ENCODE measurements around the gene OTUB1. TPM values are rescaled to one million over a fixed set of nuclear protein-coding genes. Genes with fewer than 3 reads are reported as not detected.
A peak's percentile ranks its signal among the peaks of the same experiment; 100 is the strongest.

The OTUB1 gene
- total and polyA plus RNA-seq, 2 of the 13 experiments (the other 11 are each of a cell fraction or from before 2014, with no cell fraction given) = 58.8 to 130 TPM

DNA sequence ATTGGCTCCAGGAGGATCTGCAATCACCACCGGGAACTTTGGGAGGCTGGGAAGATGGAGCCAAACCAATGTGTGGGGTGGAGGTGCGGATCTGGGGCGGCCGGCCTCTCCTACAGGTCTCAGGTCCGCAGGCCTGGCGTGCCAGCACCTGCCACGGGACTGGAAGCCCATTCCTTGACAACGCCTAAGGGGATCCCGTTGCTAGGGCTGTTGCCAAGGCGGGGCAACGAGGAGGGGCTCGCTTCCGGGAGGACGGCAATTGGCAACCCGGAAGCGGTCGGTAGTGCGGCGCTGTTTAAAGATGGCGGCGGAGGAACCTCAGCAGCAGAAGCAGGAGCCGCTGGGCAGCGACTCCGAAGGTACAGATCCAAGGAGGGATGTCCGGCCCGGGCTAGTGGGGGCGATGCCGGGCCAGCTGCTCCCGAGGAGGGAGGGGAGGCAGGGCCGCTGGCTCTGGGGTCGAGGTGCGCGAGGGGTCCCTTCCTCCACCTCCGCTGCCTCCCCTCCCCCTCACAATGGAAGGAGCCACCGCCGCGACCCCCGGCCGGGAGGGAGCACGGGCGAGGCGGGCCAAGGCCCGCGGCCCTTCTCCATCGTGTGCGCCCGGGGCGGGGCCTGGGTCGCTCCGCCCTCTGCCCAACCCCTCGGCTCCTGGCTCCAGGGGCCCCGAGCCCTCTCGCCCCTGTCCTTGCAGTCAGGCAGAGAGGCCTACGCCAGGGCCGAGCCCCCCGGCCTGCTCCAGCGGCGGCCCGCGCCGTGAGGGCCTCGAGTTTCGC is at the start of gene OTUB1 (continued):
- TF ChIP-seq PRMT3 (CRISPR knock-in tag; IDR thresholded peaks at IDR 0.05; ENCODE audit: borderline replicate concordance, low read depth) (no peak), GTF3A (CRISPR knock-in tag; conservative IDR thresholded peaks at IDR 0.05) (0 out of 2 replicates have a peak, but pooled peaks have one; percentile 10), ELF3 (CRISPR knock-in tag; IDR thresholded peaks at IDR 0.05) (peak; percentile 86), ZNF773 (CRISPR knock-in tag; IDR thresholded peaks at IDR 0.05; ENCODE audit: borderline replicate concordance) (peak; percentile 45; the same call in 1 of the 2 replicates), ZNF543 (CRISPR knock-in tag; IDR thresholded peaks at IDR 0.05) (peak; percentile 62), SNAPC2 (CRISPR knock-in tag; IDR thresholded peaks at IDR 0.05) (no peak; the same call in 1 of the 2 replicates), ZC3H13 (CRISPR knock-in tag; IDR thresholded peaks at IDR 0.05) (no peak), FOXP1 (IDR thresholded peaks at IDR 0.05) (no peak), FOXP1 (CRISPR knock-in tag; IDR thresholded peaks at IDR 0.05) (no peak), ZNF850 (CRISPR knock-in tag; conservative IDR thresholded peaks at IDR 0.05) (no peak), IKZF4 (CRISPR knock-in tag; IDR thresholded peaks at IDR 0.05; ENCODE audit: borderline replicate concordance, low read depth, not compliant biosample characterization) (no peak), RBM22 (optimal IDR thresholded peaks at IDR 0.05; ENCODE audit: low read length) (peak; percentile 96), KDM6A (CRISPR knock-in tag; IDR thresholded peaks at IDR 0.05; ENCODE audit: low read depth) (no peak), ZNF563 (CRISPR knock-in tag; IDR thresholded peaks at IDR 0.05) (no peak; the same call in none of the 2 replicates), FOXC1 (CRISPR knock-in tag; IDR thresholded peaks at IDR 0.05; ENCODE audit: borderline replicate concordance) (peak; percentile 54; the same call in 1 of the 2 replicates), YEATS2 (CRISPR knock-in tag; IDR thresholded peaks at IDR 0.05; ENCODE audit: borderline replicate concordance) (peak; percentile 76; the same call in 1 of the 2 replicates), HNRNPUL1 (IDR thresholded peaks at IDR 0.05; ENCODE audit: low read depth, low read length) (no peak)
- TF ChIP-seq, protein P1, sequence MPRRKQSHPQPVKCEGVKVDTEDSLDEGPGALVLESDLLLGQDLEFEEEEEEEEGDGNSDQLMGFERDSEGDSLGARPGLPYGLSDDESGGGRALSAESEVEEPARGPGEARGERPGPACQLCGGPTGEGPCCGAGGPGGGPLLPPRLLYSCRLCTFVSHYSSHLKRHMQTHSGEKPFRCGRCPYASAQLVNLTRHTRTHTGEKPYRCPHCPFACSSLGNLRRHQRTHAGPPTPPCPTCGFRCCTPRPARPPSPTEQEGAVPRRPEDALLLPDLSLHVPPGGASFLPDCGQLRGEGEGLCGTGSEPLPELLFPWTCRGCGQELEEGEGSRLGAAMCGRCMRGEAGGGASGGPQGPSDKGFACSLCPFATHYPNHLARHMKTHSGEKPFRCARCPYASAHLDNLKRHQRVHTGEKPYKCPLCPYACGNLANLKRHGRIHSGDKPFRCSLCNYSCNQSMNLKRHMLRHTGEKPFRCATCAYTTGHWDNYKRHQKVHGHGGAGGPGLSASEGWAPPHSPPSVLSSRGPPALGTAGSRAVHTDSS (CRISPR knock-in tag; conservative IDR thresholded peaks at IDR 0.05) = no peak
- TF ChIP-seq, protein P2, sequence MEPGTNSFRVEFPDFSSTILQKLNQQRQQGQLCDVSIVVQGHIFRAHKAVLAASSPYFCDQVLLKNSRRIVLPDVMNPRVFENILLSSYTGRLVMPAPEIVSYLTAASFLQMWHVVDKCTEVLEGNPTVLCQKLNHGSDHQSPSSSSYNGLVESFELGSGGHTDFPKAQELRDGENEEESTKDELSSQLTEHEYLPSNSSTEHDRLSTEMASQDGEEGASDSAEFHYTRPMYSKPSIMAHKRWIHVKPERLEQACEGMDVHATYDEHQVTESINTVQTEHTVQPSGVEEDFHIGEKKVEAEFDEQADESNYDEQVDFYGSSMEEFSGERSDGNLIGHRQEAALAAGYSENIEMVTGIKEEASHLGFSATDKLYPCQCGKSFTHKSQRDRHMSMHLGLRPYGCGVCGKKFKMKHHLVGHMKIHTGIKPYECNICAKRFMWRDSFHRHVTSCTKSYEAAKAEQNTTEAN (CRISPR knock-in tag; conservative IDR thresholded peaks at IDR 0.05) = 0 out of 2 replicates have a peak, but pooled peaks have one; percentile 61
- TF ChIP-seq, protein P3, sequence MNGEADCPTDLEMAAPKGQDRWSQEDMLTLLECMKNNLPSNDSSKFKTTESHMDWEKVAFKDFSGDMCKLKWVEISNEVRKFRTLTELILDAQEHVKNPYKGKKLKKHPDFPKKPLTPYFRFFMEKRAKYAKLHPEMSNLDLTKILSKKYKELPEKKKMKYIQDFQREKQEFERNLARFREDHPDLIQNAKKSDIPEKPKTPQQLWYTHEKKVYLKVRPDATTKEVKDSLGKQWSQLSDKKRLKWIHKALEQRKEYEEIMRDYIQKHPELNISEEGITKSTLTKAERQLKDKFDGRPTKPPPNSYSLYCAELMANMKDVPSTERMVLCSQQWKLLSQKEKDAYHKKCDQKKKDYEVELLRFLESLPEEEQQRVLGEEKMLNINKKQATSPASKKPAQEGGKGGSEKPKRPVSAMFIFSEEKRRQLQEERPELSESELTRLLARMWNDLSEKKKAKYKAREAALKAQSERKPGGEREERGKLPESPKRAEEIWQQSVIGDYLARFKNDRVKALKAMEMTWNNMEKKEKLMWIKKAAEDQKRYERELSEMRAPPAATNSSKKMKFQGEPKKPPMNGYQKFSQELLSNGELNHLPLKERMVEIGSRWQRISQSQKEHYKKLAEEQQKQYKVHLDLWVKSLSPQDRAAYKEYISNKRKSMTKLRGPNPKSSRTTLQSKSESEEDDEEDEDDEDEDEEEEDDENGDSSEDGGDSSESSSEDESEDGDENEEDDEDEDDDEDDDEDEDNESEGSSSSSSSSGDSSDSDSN (CRISPR knock-in tag; IDR thresholded peaks at IDR 0.05) = peak; percentile 75; the same call in 1 of the 2 replicates
- TF ChIP-seq, protein P4, sequence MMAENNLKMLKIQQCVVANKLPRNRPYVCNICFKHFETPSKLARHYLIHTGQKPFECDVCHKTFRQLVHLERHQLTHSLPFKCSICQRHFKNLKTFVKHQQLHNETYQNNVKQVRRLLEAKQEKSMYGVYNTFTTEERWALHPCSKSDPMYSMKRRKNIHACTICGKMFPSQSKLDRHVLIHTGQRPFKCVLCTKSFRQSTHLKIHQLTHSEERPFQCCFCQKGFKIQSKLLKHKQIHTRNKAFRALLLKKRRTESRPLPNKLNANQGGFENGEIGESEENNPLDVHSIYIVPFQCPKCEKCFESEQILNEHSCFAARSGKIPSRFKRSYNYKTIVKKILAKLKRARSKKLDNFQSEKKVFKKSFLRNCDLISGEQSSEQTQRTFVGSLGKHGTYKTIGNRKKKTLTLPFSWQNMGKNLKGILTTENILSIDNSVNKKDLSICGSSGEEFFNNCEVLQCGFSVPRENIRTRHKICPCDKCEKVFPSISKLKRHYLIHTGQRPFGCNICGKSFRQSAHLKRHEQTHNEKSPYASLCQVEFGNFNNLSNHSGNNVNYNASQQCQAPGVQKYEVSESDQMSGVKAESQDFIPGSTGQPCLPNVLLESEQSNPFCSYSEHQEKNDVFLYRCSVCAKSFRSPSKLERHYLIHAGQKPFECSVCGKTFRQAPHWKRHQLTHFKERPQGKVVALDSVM (CRISPR knock-in tag; IDR thresholded peaks at IDR 0.05) = peak; percentile 16; the same call in 1 of the 2 replicates
